H1 (cell line): ENCODE measurements around the gene ZC3H6.

Experiments
- RNF2 ChIP-seq: fragments of 200-900, 300-1000 bp; sonication (generic); IDR thresholded peaks from 2 replicates; pipeline ENCODE4 v1.7.1; 2016; ENCODE audit warnings: borderline replicate concordance, low read depth, mild to moderate bottlenecking, antibody characterized with exemption, low read length; ENCODE audit not compliant: poor library complexity, severe bottlenecking; ENCODE audit errors: missing control alignments
- TF ChIP-seq, protein P1 (sequence below), 3 experiments: IDR thresholded peaks; 1 replicate in 2 of 3; 2 replicates in 1 of 3; pipeline versions ENCODE4 v1.5.1 to v1.6.1; 2011; ENCODE audit warnings: low read length in 3 of 3, mild to moderate bottlenecking in 3 of 3, inconsistent platforms in 2 of 3, low read depth in 1 of 3, moderate library complexity in 1 of 3; ENCODE audit not compliant: insufficient read depth in 1 of 3; ENCODE audit errors: control extremely low read depth in 1 of 3

- no peak for TF ChIP-seq RNF2
- TF ChIP-seq, protein P1, sequence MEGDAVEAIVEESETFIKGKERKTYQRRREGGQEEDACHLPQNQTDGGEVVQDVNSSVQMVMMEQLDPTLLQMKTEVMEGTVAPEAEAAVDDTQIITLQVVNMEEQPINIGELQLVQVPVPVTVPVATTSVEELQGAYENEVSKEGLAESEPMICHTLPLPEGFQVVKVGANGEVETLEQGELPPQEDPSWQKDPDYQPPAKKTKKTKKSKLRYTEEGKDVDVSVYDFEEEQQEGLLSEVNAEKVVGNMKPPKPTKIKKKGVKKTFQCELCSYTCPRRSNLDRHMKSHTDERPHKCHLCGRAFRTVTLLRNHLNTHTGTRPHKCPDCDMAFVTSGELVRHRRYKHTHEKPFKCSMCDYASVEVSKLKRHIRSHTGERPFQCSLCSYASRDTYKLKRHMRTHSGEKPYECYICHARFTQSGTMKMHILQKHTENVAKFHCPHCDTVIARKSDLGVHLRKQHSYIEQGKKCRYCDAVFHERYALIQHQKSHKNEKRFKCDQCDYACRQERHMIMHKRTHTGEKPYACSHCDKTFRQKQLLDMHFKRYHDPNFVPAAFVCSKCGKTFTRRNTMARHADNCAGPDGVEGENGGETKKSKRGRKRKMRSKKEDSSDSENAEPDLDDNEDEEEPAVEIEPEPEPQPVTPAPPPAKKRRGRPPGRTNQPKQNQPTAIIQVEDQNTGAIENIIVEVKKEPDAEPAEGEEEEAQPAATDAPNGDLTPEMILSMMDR (IDR thresholded peaks at IDR 0.05; ENCODE audit: control extremely low read depth in 1 of 3, insufficient read depth in 1 of 3, low read depth in 1 of 3, low read length in 3 of 3): no peak
Observed at GRCh38 chr2:112312821-112313220, 37.4 kb downstream of the ZC3H6 start.
